Dermis microvascular lymphatic vessel endothelial cell (primary cell): ENCODE data around the gene PDK2. TPM values are rescaled to one million over a fixed set of nuclear protein-coding genes. Genes with fewer than 3 reads are reported as not detected.
A peak's percentile ranks its signal among the peaks of the same experiment; 100 is the strongest.
"Not testable (repeated sequence)": the region's sequence is repeated elsewhere in the genome, so short reads cannot be mapped to it uniquely, and the experiment has no call there.

ENCODE experiments used
- DNase-seq, 2 donors: peaks; one replicate each; pipeline versions ENCODE4 v3.0.0 to v3.0.0-alpha.2; 2010; ENCODE audit warnings: low read depth in 2 of 2
- total RNA-seq: library from RNA; depleted of rRNA; stranded (reverse); fragments of >200 nt; gene quantifications from 2 replicates; pipeline ENCODE4 v1.2.1, GENCODE V29; 2014

Gene PDK2
- total RNA-seq, 1 donor from 2014 or later, result 8.0 TPM

GRCh38 chr17:50058296-50058953 is 36.7 kb upstream of the PDK2 start:
- DNase-seq, result no peak

GRCh38 chr17:50059256-50059655 is 35.9 kb upstream of the PDK2 start:
- DNase-seq, result no peak

GRCh38 chr17:50059759-50060273 is 35.3 kb upstream of the PDK2 start:
- peak in 1 of 2 donors; percentile 69 for DNase-seq

- DNase-seq, result no peak
Observed at GRCh38 chr17:50060951-50061712, 34.0 kb upstream of the PDK2 start.

GRCh38 chr17:50061713-50062045 is 33.5 kb upstream of the PDK2 start:
- DNase-seq, result not testable (repeated sequence)

- peak in 1 of 2 donors; percentile 47 for DNase-seq
Observed at GRCh38 chr17:50062293-50063243, 32.6 kb upstream of the PDK2 start.

- no peak for DNase-seq
Observed at GRCh38 chr17:50063561-50064252, 31.4 kb upstream of the PDK2 start.

GRCh38 chr17:50064253-50065001 is 30.7 kb upstream of the PDK2 start:
- peak in 1 of 2 donors; percentile 83 for DNase-seq

- DNase-seq, result no peak
Observed at GRCh38 chr17:50065056-50065455, 30.1 kb upstream of the PDK2 start.

- no peak for DNase-seq
Observed at GRCh38 chr17:50066995-50067394, 28.2 kb upstream of the PDK2 start.

GRCh38 chr17:50067996-50068395 is 27.2 kb upstream of the PDK2 start:
- DNase-seq, result no peak

GRCh38 chr17:50070908-50071680 is 24.1 kb upstream of the PDK2 start:
- DNase-seq, result no peak

GRCh38 chr17:50071692-50072091 is 23.5 kb upstream of the PDK2 start:
- no peak for DNase-seq

- no peak for DNase-seq
Observed at GRCh38 chr17:50072130-50072529, 23.0 kb upstream of the PDK2 start.

- DNase-seq, result no peak
Observed at GRCh38 chr17:50072925-50073324, 22.2 kb upstream of the PDK2 start.

GRCh38 chr17:50074227-50074626 is 20.9 kb upstream of the PDK2 start:
- no peak for DNase-seq

GRCh38 chr17:50075446-50076032 is 19.6 kb upstream of the PDK2 start:
- DNase-seq, result no peak

- DNase-seq, result no peak
Observed at GRCh38 chr17:50076221-50076590, 18.9 kb upstream of the PDK2 start.

- DNase-seq, result no peak
Observed at GRCh38 chr17:50076591-50077235, 18.4 kb upstream of the PDK2 start.
